C4-2B (cell line): Measurements from ENCODE around the gene KIF13A.

Source experiments
- CTCF ChIP-seq: fragments of 450-650 bp; conservative IDR thresholded peaks from 2 replicates; pipeline ENCODE4 v1.5.1; 2017; ENCODE audit warnings: mild to moderate bottlenecking
- ZFX ChIP-seq: fragments of 450-650 bp; IDR thresholded peaks from 2 replicates; pipeline ENCODE4 v1.6.1; 2017

- no peak for TF ChIP-seq CTCF
- no peak for TF ChIP-seq ZFX
These were observed 245.9 kb downstream of the KIF13A start for GRCh38 chr6:17741507-17741906.
